Astrocyte of the cerebellum (primary cell): ENCODE results near the gene ARID1B.
A peak's percentile ranks its signal among the peaks of the same experiment; 100 is the strongest.

Experiments used
- DNase-seq: peaks from one replicate; pipeline ENCODE4 v3.0.0-alpha.2; 2011; ENCODE audit warnings: low read depth
- H3K4me3 ChIP-seq: 2 replicates; pipeline ENCODE4 v1.5.1; 2011; ENCODE audit warnings: mild to moderate bottlenecking, low read depth, low read length, moderate library complexity
- in situ Hi-C: cut with HindIII; loops from 2 replicates; pipeline ENCODE4 v1.10.0; 2017; ENCODE audit warnings: low sequenced_read_pairs
- TF ChIP-seq, protein P1 (sequence below): IDR thresholded peaks from 2 replicates; pipeline ENCODE4 v1.5.1; 2012; ENCODE audit warnings: low read length, low read depth, moderate library complexity, mild to moderate bottlenecking; ENCODE audit errors: missing control alignments

Gene ARID1B

DNA sequence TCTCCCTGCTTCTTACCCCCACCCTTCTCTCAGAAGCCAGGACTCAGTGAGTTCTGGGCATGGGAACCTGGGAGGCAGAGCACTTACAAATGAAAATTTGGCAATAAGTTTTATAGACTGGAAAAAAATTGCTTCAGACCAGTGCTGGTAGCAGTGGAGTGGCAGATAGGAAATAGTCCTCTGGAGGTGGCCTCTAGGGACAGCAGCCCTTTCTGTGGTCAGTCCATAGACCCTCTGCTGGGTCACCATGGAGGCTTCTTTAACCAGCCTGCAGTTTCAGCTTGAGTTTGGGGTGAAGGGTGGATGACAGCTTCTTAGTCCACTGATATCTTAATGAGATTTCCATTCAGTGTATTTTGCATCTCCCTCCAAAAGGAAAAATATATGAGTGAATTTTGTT, 179.1 kb downstream of the ARID1B start:
- in situ Hi-C loops: no loop called here
- H3K4me3 ChIP-seq: no peak overlapping the region
- TF ChIP-seq, protein P1, sequence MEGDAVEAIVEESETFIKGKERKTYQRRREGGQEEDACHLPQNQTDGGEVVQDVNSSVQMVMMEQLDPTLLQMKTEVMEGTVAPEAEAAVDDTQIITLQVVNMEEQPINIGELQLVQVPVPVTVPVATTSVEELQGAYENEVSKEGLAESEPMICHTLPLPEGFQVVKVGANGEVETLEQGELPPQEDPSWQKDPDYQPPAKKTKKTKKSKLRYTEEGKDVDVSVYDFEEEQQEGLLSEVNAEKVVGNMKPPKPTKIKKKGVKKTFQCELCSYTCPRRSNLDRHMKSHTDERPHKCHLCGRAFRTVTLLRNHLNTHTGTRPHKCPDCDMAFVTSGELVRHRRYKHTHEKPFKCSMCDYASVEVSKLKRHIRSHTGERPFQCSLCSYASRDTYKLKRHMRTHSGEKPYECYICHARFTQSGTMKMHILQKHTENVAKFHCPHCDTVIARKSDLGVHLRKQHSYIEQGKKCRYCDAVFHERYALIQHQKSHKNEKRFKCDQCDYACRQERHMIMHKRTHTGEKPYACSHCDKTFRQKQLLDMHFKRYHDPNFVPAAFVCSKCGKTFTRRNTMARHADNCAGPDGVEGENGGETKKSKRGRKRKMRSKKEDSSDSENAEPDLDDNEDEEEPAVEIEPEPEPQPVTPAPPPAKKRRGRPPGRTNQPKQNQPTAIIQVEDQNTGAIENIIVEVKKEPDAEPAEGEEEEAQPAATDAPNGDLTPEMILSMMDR: no peak
- no peak for DNase-seq

- no peak overlapping the region for H3K4me3 ChIP-seq
- TF ChIP-seq, protein P1: no peak
- DNase-seq: no peak
- in situ Hi-C loops: no loop called here
These were observed 180.9 kb downstream of the ARID1B start for GRCh38 chr6:156957931-156958547.

DNA sequence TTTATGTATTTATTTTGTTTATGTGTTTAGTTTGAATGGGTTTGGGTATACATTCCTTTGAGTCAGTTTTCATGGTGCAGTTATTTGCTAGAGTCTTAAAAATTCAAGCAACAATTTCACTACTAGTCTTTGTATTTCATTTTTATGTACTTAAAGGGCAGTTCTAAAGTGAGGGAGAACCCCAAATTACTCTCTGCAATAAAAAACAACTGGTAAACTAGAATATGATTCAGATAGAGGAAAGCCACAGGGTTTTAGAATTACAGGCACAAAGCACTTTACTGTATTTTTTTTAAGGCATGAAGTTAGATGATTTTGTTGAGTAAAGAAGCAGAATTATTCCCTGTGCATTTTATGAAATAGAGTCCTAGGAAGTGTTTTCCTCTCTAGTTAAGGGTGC, 183.3 kb downstream of the ARID1B start:
- no peak overlapping the region for H3K4me3 ChIP-seq
- in situ Hi-C loops: no loop called here
- TF ChIP-seq, protein P1: no peak
- DNase-seq: no peak

- in situ Hi-C loops: no loop called here
- TF ChIP-seq, protein P1: no peak
These were observed 184.2 kb downstream of the ARID1B start for GRCh38 chr6:156961282-156961892.

GRCh38 chr6:156963712-156964700, 186.8 kb downstream of the ARID1B start:
- H3K4me3 ChIP-seq: peak overlapping the region; percentile 25
- DNase-seq: no peak
- in situ Hi-C loops: no loop called here
- TF ChIP-seq, protein P1: no peak

More at GRCh38 chr6:156961282-156961892, 184.2 kb downstream of the ARID1B start:
- no peak for DNase-seq
- no peak overlapping the region for H3K4me3 ChIP-seq

DNA sequence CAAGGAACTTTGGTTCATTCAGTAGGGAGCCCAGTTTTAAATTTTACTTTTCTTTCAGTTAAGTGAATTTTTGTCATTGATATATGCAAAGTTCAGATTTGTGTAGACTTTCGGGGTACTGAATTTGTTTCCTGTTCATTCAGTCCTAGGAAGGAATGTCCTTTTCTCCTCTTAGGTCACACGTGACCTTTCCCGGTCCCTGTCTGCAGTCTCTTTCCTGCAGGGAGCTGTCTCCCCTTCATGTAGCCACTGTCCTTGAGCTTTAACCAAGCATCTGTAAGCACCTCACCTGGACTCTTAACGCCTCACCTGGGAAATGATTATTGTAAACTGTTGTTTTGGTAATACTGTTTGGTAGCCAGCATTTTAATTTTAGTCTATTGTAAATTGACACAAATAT, 190.7 kb downstream of the ARID1B start:
- DNase-seq: no peak
- in situ Hi-C loops: no loop called here

More for the DNA sequence above, 190.7 kb downstream of the ARID1B start:
- H3K4me3 ChIP-seq: no peak overlapping the region
- TF ChIP-seq, protein P1: no peak
